HG03103 (cell line): ENCODE measurements around the gene INVS.
"Not testable (repeated sequence)": the region's sequence is repeated elsewhere in the genome, so short reads cannot be mapped to it uniquely, and the experiment has no call there.

Experiments used
- ATAC-seq: cut with Tn5 transposase; IDR thresholded peaks from one replicate; pipeline ENCODE4 v1.9.1; 2021; ENCODE audit warnings: low read depth; ENCODE audit not compliant: unreplicated experiment

The INVS gene

GRCh38 chr9:100191264-100191663 is 92.2 kb downstream of the INVS start:
- no peak for ATAC-seq

DNA sequence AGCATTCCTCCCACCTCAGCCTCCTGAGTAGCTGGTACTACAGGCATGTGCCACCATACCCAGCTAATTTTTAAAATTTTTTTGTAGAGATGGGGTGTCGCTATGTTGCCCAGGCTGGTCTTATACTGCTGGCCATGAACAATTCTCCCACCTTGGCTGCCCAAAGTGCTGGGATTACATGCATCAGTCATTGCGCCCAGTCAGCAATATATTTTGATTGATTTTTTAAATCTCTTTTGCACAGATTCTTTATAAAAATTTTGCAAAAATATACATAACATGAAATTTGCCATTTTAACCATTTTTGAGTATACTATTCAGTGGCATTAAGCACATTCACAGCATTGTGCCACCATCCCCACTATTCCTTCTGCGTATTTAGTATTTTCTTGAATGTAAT is 94.0 kb downstream of the INVS start:
- no peak for ATAC-seq

DNA sequence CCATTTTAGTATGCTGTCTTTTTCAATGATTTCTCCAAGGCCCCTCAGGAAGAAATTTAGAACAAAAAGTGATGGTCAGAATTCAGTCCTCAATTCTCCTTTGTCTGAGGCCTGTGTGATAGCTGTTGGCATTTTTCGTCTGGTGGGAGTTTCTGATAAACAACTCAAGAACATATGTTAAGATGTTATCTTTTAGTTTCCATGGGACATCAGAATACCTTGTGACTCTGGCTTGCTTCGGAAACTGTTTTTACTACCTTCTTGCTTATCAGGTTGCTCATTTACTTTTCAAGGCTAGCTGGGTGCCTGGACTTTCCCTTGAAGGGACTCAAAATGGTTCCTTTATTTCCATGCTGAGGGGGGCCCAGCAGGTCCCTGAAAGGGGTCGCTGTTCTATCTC is 97.2 kb downstream of the INVS start:
- ATAC-seq: no peak

DNA sequence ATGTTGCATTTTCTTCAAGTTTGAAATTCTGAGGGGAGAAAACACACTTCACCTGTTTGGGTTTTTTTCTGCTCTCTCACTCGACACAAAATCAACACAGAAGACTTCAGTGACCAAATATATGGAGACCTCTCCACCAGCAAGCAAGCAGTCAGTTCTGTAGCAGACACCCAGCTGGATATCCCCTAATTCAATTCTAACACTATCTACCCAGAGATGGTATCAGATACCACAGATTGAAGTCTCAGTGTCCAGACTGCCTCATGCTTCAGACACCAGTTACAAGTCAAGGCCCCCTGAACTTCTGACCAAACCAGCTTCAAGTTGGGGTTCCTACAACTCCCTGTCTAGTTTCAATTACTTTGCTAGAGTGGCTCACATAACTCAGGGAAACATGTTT is 97.8 kb downstream of the INVS start:
- ATAC-seq: no peak

- no peak for ATAC-seq
Measured at GRCh38 chr9:100197553-100197952, 98.5 kb downstream of the INVS start.

GRCh38 chr9:100202806-100203205 is 103.8 kb downstream of the INVS start:
- no peak for ATAC-seq

DNA sequence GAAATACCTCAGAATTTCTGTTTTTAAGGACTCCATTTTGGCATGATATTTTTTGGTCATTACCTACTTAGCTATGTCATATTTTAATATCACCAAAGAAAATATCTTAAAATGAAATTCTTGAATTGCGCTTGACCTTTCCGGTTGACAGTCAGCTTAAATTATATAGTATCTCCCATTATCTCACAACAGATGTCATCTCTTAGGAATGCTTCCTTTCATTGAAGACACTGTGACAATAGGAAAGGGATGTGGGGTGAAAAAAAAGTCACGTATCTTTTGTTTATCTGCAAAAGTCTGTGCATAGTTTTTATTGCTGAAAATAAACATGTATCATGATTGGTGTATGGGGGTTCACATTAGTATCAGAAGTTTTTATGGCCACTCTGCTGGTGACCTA is 105.8 kb downstream of the INVS start:
- ATAC-seq: no peak

DNA sequence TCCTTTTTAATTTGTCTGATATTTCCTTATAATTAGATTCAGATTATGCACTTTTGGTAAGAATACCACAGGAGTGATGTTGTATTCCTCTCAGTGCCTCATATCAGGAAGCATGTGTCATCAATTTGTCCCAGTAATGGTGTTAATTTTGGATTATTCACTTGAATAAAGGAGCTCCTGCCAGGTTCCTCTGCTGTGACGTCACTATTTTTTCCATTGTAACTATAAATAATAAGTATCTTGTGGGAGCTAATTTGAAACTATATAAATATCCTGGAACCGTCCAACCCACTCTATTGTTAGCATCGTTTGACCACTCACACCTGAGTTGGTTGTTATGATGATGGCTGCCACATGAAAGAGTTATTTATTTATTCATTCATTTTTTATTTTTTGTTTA is 107.9 kb downstream of the INVS start:
- ATAC-seq: no peak

GRCh38 chr9:100208673-100209072 is 109.6 kb downstream of the INVS start:
- no peak for ATAC-seq

GRCh38 chr9:100211476-100211875 is 112.4 kb downstream of the INVS start:
- no peak for ATAC-seq

- ATAC-seq: no peak
Measured at GRCh38 chr9:100213730-100214477, 114.9 kb downstream of the INVS start.

DNA sequence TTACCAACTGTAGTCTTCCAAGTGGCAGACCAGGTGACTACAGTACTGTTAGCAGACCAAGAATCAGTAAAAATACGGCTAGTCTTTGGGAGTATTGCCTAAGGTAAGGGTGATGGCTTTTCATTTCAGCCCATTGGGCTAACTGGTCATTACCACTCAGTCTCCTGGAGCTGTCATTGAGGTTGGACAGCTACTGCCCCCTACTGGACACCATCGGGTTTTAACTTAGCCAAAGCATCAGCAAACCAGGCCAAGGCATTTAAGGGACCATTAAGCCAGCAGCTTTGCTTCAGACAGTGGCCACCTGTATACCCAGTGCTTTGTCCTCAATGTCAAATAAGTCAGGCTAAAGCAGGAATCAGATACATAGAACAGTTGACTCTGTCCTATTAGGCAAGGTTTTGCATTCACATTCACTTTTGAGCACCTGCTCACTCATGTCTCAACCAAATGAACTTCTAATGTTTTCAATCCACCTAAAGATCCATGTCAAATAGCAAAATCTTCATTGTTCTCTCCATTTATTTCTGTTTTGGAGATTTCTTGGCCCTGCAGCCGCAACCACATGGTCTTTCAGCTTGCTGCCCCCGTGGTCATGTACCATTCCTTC is 117.2 kb downstream of the INVS start:
- peak; percentile 58 for ATAC-seq

DNA sequence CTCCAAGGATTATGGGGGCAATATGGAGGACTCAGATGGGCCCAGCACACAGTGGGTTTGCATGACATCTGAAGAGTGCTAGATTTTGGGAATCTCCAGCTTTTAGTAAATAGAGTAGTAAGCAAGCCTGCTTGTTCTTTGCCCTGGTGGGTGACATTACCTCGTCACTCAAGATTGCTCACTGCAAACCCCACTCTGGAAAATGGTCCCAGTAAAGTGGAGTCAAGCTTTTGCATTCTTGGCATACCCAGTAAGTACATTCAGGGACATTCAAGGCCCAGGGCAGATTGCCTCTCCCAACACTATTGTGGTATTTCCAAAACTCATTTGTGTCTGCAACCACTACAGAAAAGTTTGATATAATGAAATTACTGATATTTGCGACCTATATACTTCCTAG is 118.5 kb downstream of the INVS start:
- ATAC-seq: no peak

- ATAC-seq: peak; percentile 64
Measured at GRCh38 chr9:100219347-100219746, 120.3 kb downstream of the INVS start.

- ATAC-seq: no peak
Measured at GRCh38 chr9:100220936-100221335, 121.9 kb downstream of the INVS start.

GRCh38 chr9:100221538-100221937 is 122.5 kb downstream of the INVS start:
- no peak for ATAC-seq

- no peak for ATAC-seq
Measured at GRCh38 chr9:100222674-100223073, 123.6 kb downstream of the INVS start.

DNA sequence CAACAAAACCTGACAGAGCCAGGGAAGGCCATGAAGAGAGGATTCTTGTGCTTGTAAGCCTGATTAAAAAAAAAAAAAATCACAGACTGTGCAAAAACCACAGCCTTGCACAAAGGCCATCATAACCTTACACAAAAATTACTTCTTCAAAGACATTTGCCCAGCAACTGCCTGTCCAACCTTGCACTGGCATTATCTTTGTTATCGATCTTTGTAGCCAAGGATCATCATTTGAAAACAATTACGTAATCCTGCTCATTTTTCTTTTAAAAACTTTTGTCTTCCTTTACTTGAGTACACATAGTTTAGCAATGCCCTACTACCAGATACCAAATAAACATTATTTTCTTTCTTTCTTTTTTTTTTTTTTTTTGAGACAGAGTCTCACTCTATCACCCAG is 128.6 kb downstream of the INVS start:
- ATAC-seq: no peak

- no peak for ATAC-seq
Measured at GRCh38 chr9:100228352-100228869, 129.4 kb downstream of the INVS start.

- no peak for ATAC-seq
Measured at GRCh38 chr9:100229136-100229535, 130.1 kb downstream of the INVS start.

- no peak for ATAC-seq
Measured at GRCh38 chr9:100229561-100229960, 130.5 kb downstream of the INVS start.

GRCh38 chr9:100236986-100237385 is 137.9 kb downstream of the INVS start:
- ATAC-seq: not testable (repeated sequence)
